Fibroblast of pulmonary artery (primary cell): ENCODE results near the gene SPDYE2B.
"Not testable (repeated sequence)": the region's sequence is repeated elsewhere in the genome, so short reads cannot be mapped to it uniquely, and the experiment has no call there.

Experiments used
- DNase-seq: peaks from one replicate; pipeline ENCODE4 v3.0.0-alpha.2; 2010; ENCODE audit warnings: low read depth
- H3K4me3 ChIP-seq: replicated peaks from 2 replicates; pipeline ENCODE4 v1.5.1; 2011; ENCODE audit warnings: low read depth, mild to moderate bottlenecking, control low read depth, low read length, moderate library complexity

The SPDYE2B gene

GRCh38 chr7:102694008-102694407 lies 43.9 kb downstream of the SPDYE2B start:
- H3K4me3 ChIP-seq, DNase-seq: not testable (repeated sequence)

- not testable (repeated sequence) for H3K4me3 ChIP-seq, DNase-seq
Measured at GRCh38 chr7:102695033-102695552, 45.0 kb downstream of the SPDYE2B start.

- DNase-seq, H3K4me3 ChIP-seq: not testable (repeated sequence)
Measured at GRCh38 chr7:102696009-102696408, 45.9 kb downstream of the SPDYE2B start.

GRCh38 chr7:102697642-102698512 lies 47.8 kb downstream of the SPDYE2B start:
- not testable (repeated sequence) for DNase-seq, H3K4me3 ChIP-seq

GRCh38 chr7:102698962-102699750 lies 49.0 kb downstream of the SPDYE2B start:
- H3K4me3 ChIP-seq, DNase-seq: not testable (repeated sequence)
